Inflammatory macrophage treated with lipopolysaccharide for 4 hours (primary cell): ENCODE data around the gene FILIP1L.
A peak's percentile ranks its signal among the peaks of the same experiment; 100 is the strongest.
"Not testable (repeated sequence)": the region's sequence is repeated elsewhere in the genome, so short reads cannot be mapped to it uniquely, and the experiment has no call there.

Source experiments
- DNase-seq: peaks from one replicate; pipeline ENCODE4 v3.0.0-alpha.2; 2020

FILIP1L gene

GRCh38 chr3:99856437-99857220 is 257.7 kb downstream of the FILIP1L start:
- DNase-seq: no peak

DNA sequence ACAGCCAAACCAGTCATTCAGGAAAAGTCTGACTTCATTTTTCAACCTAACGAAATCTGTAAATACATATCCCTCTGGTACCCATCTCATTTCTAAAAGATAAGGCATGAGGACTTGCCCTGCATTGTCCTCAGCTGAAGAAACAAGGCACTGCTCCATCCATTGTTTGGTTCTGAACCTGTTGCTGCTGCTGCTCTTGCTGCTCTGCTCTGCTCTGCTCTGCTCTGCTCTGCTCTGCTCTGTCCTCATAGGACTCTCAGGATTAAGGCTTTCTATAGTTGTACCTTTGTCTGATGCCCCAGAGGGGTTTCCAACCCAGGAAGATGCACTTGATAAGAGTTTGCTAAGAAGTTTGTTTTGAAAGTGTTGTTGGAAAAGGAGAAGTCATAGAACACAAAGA is 258.4 kb downstream of the FILIP1L start:
- DNase-seq: no peak

GRCh38 chr3:99854756-99855298 is 259.5 kb downstream of the FILIP1L start:
- DNase-seq: no peak

DNA sequence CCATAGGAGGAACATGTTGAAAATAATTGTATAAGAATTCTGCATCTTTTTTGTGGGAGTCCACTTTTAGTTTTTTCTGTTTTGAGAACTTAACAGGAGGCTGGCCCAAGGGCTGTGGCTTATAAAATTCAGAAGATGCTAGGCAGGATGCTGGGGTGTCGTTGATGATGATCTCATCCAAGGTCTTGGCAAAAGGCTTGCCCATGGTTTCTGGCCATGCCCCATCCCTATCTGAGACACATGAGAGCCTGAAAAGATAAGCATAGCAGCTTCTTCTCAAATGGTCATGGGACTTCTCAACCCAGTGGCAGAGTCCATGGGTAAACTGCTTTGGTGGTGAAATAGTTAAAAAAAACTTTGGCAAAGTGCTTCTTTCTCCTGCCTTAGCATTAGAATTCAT is 261.4 kb downstream of the FILIP1L start:
- DNase-seq: no peak

DNA sequence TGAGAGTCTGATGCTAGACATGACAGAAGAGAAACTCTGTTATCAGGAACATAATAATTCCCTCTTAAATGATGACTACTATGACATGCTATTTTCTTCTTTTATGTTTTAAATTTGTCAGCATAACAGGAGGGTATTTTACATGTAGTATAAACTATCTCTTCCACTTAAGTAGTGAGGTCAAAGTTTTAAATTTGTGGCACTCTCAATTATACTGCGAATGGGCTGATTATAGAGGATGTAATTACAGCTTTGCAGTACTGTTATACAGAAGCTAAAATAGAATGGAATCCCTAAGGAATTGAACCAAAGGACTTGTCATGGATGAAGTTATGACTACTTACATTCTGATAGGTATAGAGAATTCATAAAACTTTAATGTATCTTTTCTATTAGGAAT is 262.3 kb downstream of the FILIP1L start:
- no peak for DNase-seq

- DNase-seq: no peak
Observed at GRCh38 chr3:99850608-99851007, 263.7 kb downstream of the FILIP1L start.

- DNase-seq: no peak
Observed at GRCh38 chr3:99848433-99848832, 265.9 kb downstream of the FILIP1L start.

- peak; percentile 71 for DNase-seq
Observed at GRCh38 chr3:99846477-99847160, 267.7 kb downstream of the FILIP1L start.

GRCh38 chr3:99845999-99846398 is 268.3 kb downstream of the FILIP1L start:
- no peak for DNase-seq

GRCh38 chr3:99845331-99845730 is 269.0 kb downstream of the FILIP1L start:
- DNase-seq: peak; percentile 72

GRCh38 chr3:99843590-99844258 is 270.6 kb downstream of the FILIP1L start:
- DNase-seq: no peak

- peak; percentile 61 for DNase-seq
Observed at GRCh38 chr3:99842826-99843589, 271.3 kb downstream of the FILIP1L start.

DNA sequence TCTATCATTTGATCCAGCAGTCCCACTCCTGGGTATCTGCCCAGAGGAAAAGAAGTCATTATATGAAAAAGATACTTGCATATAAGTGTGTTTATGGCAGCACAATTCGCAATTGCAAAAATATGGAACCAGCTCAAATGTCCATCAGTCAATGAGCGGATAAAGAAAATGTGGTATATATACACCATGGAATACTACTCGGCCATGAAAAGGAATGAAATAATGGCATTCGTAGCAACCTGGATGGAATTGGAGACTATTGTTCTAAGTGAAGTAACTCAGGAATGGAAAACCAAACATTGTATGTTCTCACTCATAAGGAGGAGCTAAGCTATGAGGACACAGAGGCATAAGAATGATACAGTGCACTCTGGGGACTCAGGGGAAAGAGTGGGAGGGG is 272.4 kb downstream of the FILIP1L start:
- not testable (repeated sequence) for DNase-seq

DNA sequence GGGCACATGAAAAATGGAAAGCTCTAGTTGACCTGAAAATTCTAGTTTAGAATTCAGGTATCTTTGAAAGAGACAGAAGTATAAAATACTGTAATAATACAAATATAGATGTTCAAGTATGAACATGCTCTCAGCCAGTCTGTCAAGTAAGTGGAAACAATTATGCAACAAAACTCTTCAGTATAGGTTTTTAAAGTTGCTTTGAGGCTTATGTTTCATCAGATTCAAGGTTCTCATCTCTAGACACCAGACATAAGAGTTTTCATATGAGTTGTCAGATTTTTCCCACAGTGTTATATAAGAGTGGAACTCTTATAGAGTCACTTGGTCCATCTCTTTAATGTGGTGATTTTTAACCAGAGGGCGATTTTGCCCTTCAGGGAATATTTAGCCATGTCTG is 274.7 kb downstream of the FILIP1L start:
- DNase-seq: no peak

- no peak for DNase-seq
Observed at GRCh38 chr3:99838755-99839154, 275.5 kb downstream of the FILIP1L start.

DNA sequence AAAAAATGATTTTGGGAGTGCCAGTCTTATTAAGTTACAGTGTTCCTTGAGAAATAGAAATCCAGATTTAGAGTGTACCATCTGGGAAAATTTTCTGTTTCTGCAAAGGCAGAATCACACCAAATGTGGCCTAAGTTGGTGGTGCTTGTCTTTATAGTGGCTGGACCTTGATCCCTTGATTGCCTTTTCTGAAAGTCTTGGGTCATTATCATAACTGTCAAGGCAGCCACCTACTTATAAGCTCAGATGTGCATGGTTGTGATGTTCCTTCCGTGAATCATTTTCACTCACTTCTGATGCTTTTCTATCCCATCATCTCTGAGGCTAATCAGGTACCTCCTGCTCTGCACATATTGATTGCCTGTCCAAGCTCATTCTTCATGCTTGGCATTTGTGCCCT is 276.6 kb downstream of the FILIP1L start:
- DNase-seq: no peak

DNA sequence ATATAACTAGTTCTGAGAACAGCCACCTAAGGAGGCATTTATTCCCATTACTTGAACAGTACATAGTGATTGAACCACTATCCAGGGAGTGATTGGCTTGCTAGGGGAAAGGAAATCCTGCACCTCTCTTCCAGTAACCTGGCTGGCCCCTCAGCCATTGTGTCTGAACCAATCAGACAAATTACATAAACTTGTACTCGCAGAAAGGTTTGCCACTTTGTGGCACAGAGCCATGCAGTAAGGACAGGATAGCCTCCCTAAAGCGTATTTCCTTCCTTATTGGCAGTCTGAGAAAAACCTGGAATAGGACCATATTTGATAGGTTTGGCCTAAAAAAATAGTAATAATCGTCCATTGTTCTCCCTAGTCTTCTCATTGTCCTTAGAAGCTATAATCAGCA is 277.6 kb downstream of the FILIP1L start:
- no peak for DNase-seq

DNA sequence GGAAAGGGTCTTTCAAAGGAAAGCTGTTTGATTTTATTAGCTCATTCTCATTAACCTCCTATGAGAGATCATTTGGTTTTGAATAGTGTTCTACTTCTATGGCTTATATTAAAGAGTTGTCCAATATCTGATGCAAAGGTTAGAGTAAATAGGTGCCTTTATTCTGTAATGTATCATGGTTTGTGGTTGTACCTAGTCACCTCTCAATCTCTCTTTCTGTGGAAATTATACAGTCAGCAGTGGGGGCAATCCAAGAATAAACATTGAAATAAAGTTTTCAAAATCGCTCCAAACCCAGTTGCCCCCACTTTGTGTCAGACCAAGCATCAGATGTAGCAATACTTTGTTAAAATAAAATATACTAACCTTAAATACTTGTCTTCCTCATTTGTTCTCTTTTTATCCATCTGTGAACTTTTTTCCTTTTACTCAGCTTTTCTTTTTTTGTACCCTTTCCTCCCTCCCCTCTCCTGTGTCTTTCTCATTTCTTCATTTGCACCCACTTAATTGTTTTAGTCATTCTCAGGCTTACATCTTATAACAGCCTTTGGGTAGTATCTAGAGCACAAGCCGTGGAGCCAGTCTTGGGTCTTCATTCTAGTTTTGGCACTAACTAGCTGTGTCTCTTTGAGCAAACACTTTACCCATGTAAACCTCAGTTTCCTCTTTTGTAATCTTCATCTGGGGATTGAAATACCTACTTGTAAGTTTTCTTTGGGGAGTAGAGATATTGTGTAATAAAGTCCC is 279.9 kb downstream of the FILIP1L start:
- DNase-seq: no peak

DNA sequence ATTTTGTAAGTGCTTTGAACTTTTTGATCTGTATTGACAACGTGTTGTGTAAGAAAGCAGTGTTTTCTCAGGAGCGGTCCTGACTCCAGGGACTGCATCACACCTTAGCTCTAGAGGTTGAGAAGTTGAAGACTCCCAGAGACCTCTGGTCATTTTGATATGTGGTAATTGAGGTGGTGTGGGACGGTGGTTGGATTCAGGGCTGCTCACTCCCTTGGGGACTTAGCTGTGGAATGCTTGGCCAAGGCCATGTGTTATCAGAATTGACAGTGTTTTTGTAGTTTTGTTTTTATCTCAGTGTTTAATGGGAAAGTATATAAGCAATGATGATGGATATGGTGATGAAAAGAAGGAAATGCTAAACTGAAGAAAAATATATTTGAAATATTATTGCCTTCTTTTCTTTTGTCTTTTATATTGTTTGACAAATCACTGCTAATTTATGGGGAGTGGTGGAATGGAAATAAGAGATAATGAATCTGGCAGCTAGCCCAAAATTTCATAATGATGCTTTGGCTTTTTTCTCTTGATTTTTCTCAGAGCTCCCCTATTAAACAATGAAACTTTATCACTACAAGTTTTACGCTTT is 280.6 kb downstream of the FILIP1L start:
- DNase-seq: no peak

GRCh38 chr3:99829844-99830243 is 284.5 kb downstream of the FILIP1L start:
- DNase-seq: no peak

DNA sequence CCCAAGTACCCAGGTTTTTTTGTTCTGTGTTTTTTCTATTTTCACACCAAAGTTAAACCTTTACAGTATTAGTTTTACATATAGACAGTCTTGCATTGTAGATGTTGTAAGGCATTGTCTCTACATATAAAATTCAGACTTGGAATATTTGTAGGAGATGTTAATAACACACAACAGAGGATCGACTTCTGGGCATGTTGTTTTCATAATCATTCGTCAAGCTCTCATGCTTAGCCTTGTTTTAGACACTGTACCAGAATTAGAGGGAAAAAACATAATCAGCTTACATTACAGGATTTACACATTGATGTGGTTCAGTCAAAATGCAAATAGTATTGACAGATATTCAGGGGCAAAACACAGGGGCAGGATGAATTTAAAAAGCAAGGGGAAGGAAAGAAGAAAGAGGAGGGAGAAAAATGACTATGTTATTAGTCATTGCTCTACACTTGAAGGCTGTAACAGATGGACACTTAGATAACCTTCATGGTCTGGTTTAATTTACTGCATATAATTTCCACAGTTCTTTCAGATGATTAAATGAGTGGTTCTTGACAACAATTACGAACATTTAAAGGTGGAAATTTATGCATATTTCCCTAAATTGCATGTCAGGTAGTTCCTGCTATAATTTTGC is 289.2 kb downstream of the FILIP1L start:
- DNase-seq: no peak
